Kidney capillary endothelial cell (primary cell): ENCODE results near the gene LTBP2.

ENCODE experiments used
- DNase-seq: peaks from one replicate; pipeline ENCODE4 v3.0.0-alpha.2; 2018; ENCODE audit warnings: low spot score

Gene LTBP2

GRCh38 chr14:74611650-74612349 lies at the start of gene LTBP2:
Gene LTBP2, minus strand, starts transcription at chr14:74612237. Its CDS starts 293 bp downstream, at chr14:74611944.
- no peak for DNase-seq

- no peak for DNase-seq
Observed at GRCh38 chr14:74660863-74661262, 48.8 kb upstream of the LTBP2 start.

- DNase-seq: no peak
Observed at GRCh38 chr14:74660167-74660566, 48.1 kb upstream of the LTBP2 start.

- peak; percentile 65 for DNase-seq
Observed at GRCh38 chr14:74658535-74659131, 46.6 kb upstream of the LTBP2 start.

GRCh38 chr14:74656964-74657363 lies 44.9 kb upstream of the LTBP2 start:
- no peak for DNase-seq

DNA sequence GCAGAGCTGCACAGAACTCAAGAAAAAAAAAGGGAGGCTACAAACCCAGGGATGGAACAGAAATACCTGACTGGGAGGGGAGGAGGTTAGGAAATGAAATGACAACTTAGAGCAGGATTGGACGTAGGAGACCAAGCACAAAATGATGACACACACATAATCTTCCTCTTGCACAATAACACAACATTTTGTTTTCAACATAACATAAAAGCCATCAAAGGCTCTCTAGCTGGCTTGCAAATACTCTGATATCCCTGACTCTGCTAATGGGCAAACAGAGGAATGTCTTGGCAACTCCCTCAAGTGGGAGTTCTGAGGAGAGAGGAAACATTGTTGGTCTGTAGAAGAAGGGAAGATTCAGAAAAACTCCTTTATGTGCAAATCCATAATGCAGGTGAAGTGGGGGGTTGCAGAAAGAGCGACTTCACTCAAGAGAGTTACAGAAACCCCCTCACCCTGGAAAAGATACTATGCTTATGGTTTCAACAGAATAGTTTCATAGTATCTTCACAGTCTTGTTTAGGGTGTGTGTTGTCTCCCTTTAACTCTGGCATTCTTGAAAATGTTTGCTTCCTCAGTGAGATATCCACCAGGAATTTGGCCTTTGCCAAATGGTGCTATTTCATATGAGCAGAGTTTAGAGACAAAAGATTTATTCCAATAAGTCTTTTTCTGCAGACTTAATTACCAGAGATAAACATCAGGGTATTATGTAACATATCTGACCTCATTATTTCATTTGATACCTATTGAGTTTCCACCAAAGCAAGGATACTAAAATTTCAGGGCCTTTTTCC lies 43.8 kb upstream of the LTBP2 start:
- DNase-seq: no peak

- no peak for DNase-seq
Observed at GRCh38 chr14:74654931-74655330, 42.9 kb upstream of the LTBP2 start.

DNA sequence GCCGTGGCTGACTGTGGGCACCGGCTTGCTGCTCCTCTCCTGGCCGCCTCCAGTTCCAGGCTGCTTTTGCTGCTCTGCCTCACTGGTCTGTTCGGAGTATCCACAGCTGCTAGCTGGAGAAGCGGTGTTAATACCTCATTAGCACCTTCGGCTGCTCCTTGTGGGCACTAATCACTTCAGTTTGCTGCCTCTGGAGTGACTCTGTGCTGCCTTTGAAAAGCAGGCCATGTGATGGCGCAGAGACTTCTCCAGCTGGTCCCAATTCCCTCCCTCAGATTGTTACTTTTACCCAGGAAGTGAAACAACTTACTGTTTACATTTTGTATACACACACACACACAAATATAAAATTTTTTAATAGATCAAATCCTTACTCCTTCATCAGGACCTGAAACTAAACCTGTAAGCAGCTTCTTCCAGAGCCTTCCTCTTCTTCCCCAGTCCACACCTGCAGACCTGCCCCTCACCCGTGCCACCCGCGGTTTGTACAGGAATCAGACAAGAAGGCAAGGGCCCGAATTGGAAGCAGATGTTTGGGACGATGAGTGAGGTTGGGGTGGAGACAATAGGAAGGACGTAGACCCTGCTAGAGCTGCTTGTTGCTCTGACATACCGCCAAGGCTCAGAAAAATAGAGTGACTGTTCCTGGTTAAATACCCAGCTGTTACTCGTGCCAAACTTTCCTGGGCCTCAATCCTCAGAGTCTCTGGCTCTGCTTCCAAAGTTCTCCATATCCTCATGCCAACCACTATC lies 41.5 kb upstream of the LTBP2 start:
- DNase-seq: no peak

- no peak for DNase-seq
Observed at GRCh38 chr14:74652541-74652940, 40.5 kb upstream of the LTBP2 start.

DNA sequence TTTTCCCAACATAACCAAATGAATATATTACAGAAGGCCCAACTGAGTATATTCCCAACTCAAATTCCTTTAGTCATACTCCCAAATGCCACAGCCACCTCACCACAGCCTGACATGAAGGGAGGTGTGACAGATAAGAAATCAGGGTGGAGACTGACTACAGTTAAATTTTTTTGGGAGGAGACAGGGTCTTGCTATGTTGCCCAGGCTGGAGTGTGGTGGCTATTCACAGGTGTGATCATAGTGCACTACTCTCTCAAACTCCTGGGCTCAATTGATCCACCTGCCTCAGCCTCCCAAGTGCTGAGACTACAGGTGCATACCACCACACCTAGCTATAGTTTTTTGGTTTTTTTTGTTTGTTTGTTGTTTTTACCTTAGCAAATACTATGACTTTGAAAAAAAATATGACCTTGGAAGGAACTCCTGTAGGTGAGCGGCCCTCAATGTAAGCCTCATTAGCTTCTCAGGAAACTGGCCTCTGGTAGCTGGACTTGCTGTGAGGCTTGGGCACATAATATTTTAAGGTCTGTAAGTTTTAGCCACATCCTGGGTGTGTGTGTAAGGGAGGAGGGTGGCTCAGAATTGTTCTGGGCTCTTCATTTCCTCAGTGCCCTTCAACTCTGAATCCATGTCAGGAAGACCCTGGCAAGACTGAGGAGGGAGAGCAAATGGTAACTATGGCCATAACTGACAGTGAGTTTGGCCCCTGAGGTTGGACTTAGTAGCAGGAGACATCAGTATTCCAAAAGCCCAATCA lies 39.1 kb upstream of the LTBP2 start:
- no peak for DNase-seq

DNA sequence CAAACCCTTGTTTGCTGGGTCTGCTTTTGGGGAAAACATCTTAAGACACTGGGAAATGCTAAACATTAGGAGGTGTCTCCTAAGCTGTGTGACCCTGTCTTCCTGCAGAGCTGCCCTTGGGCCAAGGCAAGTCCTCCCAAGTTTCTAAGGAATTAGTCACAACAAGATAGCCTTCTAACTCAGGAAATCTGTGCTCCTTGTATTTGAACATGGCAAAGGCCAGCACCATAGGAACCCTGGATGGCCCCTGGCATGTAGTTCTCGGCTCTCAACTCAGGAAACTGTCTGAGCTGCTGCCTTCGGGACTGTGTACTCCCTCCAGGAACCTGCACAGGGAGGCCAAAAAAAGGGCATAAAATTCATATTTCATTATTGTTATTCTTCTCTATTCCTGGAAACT lies 37.6 kb upstream of the LTBP2 start:
- DNase-seq: peak; percentile 82

GRCh38 chr14:74649167-74649566 lies 37.1 kb upstream of the LTBP2 start:
- no peak for DNase-seq

GRCh38 chr14:74648601-74649000 lies 36.6 kb upstream of the LTBP2 start:
- DNase-seq: no peak

GRCh38 chr14:74647678-74648461 lies 35.8 kb upstream of the LTBP2 start:
- no peak for DNase-seq

GRCh38 chr14:74647061-74647677 lies 35.1 kb upstream of the LTBP2 start:
- DNase-seq: no peak

GRCh38 chr14:74645756-74646470 lies 33.9 kb upstream of the LTBP2 start:
- DNase-seq: no peak

GRCh38 chr14:74645244-74645643 lies 33.2 kb upstream of the LTBP2 start:
- no peak for DNase-seq

DNA sequence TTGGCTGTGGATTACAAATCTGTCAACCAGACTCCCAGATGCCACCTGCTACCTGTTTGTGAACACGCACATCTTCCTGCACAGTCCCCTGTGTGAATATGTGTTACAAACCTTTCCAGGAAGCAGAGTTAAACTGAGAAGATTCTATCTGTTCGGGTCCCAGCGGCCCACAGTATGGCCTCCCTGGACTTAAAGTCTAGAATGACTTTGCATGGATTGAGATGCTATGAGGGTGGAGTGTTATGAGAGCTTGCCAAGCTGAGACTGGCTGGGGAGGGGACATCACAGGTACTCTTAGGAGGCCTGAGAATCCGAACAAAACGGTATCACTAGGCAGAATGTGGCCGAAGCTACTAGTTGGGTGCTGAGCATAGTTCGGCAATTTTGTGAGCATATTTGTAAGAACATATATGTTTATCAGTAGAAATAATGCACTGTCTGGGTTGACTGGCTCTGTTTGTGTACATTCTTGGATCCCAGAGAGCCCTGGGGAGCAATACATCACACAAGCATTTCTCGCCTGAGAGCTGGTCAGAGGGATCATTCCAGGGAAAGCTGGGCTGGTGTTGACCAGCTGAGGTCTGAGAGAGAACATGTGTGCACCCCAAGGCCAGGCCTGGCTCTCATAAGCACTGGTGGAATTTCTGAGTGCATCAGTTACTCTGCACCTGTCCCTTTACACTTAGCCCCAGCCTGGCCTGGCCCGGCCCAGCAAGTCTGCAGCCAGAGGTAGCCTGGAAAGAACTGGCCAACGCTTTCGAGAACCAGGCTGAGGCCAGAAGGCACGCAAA lies 29.8 kb upstream of the LTBP2 start:
- DNase-seq: no peak

GRCh38 chr14:74638966-74639365 lies 26.9 kb upstream of the LTBP2 start:
- no peak for DNase-seq
